Measurements from ENCODE around the gene HENMT1. TPM values are rescaled to one million over a fixed set of nuclear protein-coding genes. Genes with fewer than 3 reads are reported as not detected.

Gene HENMT1
- total and polyA plus RNA-seq, 3 donors from 2014 or later: 70.9 to 126 (median 72.0) TPM

DNA sequence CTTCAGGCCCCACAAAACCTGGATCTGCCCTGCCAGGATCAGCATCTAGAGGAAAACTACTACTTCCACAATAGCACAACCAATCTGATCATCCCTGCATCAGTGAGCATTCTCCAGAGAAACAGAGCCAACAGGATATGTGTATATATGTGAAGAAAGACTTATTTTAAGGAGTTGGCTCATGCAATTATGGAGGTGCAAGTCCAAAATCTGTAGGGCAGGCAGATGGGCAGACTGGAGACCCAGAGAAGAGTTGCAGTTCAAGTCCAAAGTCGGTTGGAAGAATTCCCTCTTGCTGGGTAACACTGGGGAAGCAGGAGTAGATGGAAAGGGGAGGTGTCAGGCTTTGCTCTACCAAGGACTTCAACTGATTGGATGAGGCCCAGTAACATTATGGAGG, 4.9 kb upstream of the HENMT1 start:
- Histone ChIP-seq H3K9me3 (no peaks in the 10 kb centered on the region), H3K4me3 (no peak overlapping the region), H3K27me3 (no peaks in the 10 kb centered on the region), H3K4me1 (no peaks in the 10 kb centered on the region), H3K27ac (no peak overlapping the region), H3K36me3 (ENCODE audit: low read depth, missing control alignments) (no peaks in the 10 kb centered on the region)
- no peak for DNase-seq
- intact Hi-C loops (cut with DNase I; ENCODE audit: low total_unique reads): no loop called here
- TF ChIP-seq, protein P1, sequence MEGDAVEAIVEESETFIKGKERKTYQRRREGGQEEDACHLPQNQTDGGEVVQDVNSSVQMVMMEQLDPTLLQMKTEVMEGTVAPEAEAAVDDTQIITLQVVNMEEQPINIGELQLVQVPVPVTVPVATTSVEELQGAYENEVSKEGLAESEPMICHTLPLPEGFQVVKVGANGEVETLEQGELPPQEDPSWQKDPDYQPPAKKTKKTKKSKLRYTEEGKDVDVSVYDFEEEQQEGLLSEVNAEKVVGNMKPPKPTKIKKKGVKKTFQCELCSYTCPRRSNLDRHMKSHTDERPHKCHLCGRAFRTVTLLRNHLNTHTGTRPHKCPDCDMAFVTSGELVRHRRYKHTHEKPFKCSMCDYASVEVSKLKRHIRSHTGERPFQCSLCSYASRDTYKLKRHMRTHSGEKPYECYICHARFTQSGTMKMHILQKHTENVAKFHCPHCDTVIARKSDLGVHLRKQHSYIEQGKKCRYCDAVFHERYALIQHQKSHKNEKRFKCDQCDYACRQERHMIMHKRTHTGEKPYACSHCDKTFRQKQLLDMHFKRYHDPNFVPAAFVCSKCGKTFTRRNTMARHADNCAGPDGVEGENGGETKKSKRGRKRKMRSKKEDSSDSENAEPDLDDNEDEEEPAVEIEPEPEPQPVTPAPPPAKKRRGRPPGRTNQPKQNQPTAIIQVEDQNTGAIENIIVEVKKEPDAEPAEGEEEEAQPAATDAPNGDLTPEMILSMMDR (IDR thresholded peaks at IDR 0.05): no peak
- TF ChIP-seq POLR2A (IDR thresholded peaks at IDR 0.05): no peak
- 46 to 95% methylated on average over 1 of the region's 1 CpG for WGBS, 2 donors

DNA sequence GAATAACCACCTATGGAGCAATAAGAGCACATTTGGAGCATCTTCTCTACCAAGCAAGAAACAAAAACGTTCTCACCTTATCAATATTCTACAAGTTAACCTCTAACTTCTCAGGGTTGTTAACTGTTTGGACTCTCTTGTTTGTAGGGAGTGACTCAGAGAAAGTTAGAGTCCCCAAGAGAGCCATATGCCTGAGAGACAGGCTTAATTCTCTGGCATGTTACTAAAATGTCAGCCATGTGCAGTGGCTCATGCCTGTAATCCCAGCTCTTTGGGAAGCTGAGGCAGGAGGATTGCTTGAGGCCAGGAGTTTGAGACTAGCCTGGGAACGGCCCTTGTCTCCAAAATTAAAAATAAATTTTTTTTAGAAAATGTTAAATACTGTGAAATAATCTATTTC, 4.2 kb upstream of the HENMT1 start:
- Histone ChIP-seq H3K4me1 (no peaks in the 10 kb centered on the region), H3K27ac (no peak overlapping the region), H3K4me3 (no peak overlapping the region), H3K36me3 (ENCODE audit: low read depth, missing control alignments) (no peaks in the 10 kb centered on the region), H3K9me3 (no peaks in the 10 kb centered on the region), H3K27me3 (no peaks in the 10 kb centered on the region)
- no peak for TF ChIP-seq POLR2A (IDR thresholded peaks at IDR 0.05)
- TF ChIP-seq, protein P1 (IDR thresholded peaks at IDR 0.05): no peak
- 74 to 77% methylated on average over 2 of the region's 2 CpGs for WGBS, 2 donors
- intact Hi-C loops (cut with DNase I; ENCODE audit: low total_unique reads): no loop called here
- no peak for DNase-seq

DNA sequence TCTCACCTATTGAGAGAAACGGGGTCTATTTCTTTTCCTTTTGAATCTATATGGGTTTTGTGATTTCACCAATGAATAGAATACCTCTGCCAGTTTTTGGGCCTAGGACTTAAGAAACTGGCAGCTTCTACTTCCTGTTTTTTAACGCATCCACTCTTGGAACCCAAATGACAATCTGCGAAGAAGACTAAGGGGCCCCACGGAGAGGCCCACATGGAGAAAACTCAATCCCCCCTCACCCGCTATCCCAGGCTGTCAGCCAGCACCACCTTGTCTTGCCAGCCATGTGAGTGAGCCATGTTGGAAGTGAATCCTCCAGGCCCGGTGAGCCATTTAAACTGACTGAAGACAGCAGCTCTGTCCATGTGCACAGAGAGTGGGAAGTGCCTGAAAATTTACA, 3.6 kb upstream of the HENMT1 start:
- Histone ChIP-seq H3K36me3 (ENCODE audit: low read depth, missing control alignments) (no peaks in the 10 kb centered on the region), H3K27ac (no peak overlapping the region), H3K4me3 (no peak overlapping the region), H3K4me1 (no peaks in the 10 kb centered on the region), H3K27me3 (no peaks in the 10 kb centered on the region), H3K9me3 (no peaks in the 10 kb centered on the region)
- WGBS, 2 donors: 81 to 90% methylated on average over 6 of the region's 6 CpGs
- intact Hi-C loops (cut with DNase I; ENCODE audit: low total_unique reads): no loop called here
- no peak for DNase-seq
- TF ChIP-seq, protein P1 (IDR thresholded peaks at IDR 0.05): no peak
- TF ChIP-seq POLR2A (IDR thresholded peaks at IDR 0.05): no peak

DNA sequence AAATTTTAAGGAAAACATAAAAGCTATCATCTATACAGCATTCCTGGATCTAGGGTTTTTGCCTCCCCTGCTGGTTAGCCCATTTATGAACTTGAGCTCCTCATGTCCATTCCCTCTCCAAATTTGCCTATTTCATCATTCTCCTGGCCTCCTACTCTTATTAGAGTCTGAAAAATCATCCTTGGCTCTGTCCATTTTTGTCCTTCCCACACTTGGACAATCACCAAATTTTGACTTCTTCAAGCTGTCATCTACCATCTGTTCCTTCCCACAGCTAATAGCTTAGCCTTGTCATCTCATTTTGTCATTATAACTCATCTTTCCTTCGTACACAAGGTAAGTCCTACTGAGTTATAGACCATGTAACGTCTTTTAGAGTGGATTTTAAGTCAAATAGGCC, 2.2 kb upstream of the HENMT1 start:
- Histone ChIP-seq H3K4me1 (no peaks in the 10 kb centered on the region), H3K36me3 (ENCODE audit: low read depth, missing control alignments) (no peaks in the 10 kb centered on the region), H3K27me3 (no peaks in the 10 kb centered on the region), H3K4me3 (no peak overlapping the region), H3K27ac (no peak overlapping the region), H3K9me3 (no peaks in the 10 kb centered on the region)
- TF ChIP-seq, protein P1 (IDR thresholded peaks at IDR 0.05): no peak
- TF ChIP-seq POLR2A (IDR thresholded peaks at IDR 0.05): no peak
- DNase-seq: no peak
- intact Hi-C loops (cut with DNase I; ENCODE audit: low total_unique reads): no loop called here
- WGBS, 2 donors: 79 to 86% methylated on average over 2 of the region's 2 CpGs

DNA sequence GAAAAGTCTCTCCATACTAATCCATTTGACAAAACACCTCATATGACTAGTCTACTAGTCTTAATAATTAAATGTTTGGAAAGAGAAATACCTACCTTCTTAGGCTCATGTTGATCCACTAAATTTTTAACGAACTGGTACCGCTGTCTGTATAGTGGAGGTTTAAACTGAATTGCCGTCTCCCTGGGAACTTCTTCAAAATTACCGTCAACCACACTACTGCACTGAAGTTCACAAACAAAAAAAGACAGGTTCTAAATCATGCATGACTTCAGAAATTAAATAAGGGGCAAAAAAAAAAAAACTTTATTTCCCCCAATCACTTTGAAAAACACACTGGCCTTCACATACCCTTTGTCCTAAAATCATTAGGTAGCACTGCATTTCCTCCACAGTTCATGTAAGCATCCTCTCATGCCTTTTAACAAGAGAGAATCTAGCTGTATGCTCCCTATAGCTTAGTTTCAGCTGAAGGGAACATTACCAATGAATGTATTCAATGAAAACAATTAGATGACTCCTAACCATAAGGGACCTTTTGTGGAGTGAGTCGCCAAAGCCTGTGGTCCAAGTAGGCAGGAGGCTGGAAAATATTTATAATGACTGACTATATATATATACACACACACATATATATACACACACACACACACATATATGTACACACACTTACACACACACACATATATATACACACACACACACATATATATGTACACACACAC, 3.4 kb downstream of the HENMT1 start:
- 81 to 90% methylated on average over 5 of the region's 5 CpGs for WGBS, 2 donors
- Histone ChIP-seq H3K36me3 (ENCODE audit: low read depth, missing control alignments) (no peaks in the 10 kb centered on the region), H3K4me1 (no peaks in the 10 kb centered on the region), H3K27ac (no peak overlapping the region), H3K4me3 (no peak overlapping the region), H3K27me3 (no peaks in the 10 kb centered on the region), H3K9me3 (no peaks in the 10 kb centered on the region)
- intact Hi-C loops (cut with DNase I; ENCODE audit: low total_unique reads): no loop called here
- TF ChIP-seq, protein P1 (IDR thresholded peaks at IDR 0.05): no peak
- TF ChIP-seq POLR2A (IDR thresholded peaks at IDR 0.05): no peak
- DNase-seq: no peak

Measured in testis (tissue), 3 donors.